Sigmoid colon (tissue), 7 donors: Measurements from ENCODE around the gene ELAVL3. TPM values are rescaled to one million over a fixed set of nuclear protein-coding genes. Genes with fewer than 3 reads are reported as not detected.

Source experiments
- DNase-seq: peaks from one replicate; pipeline ENCODE4 v3.0.0-alpha.2; 2019
- H3K27ac ChIP-seq, 4 donors: fragments of 200-600 bp; sonication (generic); one replicate each; pipeline ENCODE4 v1.5.1; 2016 to 2019; ENCODE audit warnings: mild to moderate bottlenecking in 1 of 4
- H3K27me3 ChIP-seq, 3 donors: fragments of 200-600 bp; sonication (generic); one replicate each; pipeline ENCODE4 v1.5.1; 2019; ENCODE audit warnings: mild to moderate bottlenecking in 1 of 3
- H3K36me3 ChIP-seq, 4 donors: fragments of 200-600 bp; sonication (generic); one replicate each; pipeline ENCODE4 v1.5.1; 2016 to 2019
- H3K4me1 ChIP-seq, 4 donors: fragments of 200-600 bp; sonication (generic); one replicate each; pipeline ENCODE4 v1.5.1; 2017 to 2019
- H3K4me3 ChIP-seq, 4 donors: fragments of 200-600 bp; sonication (generic); one replicate each; pipeline ENCODE4 v1.5.1; 2017 to 2019; ENCODE audit warnings: mild to moderate bottlenecking in 2 of 4, moderate library complexity in 1 of 4
- H3K9me3 ChIP-seq, 4 donors: fragments of 200-600 bp in 3 of 4; sonication (generic) in 3 of 4; one replicate each; pipeline versions ENCODE4 v1.5.1 to v1.6.1; 2013 to 2019
- CTCF ChIP-seq, 4 experiments: fragments of 450-650 bp in 3 of 4; fragments of 200-600 bp in 1 of 4; IDR thresholded peaks; one replicate each; pipeline ENCODE4 v1.5.1; 2016 to 2019; ENCODE audit warnings: antibody characterized with exemption in 4 of 4, mild to moderate bottlenecking in 3 of 4, moderate library complexity in 2 of 4
- EP300 ChIP-seq, 4 donors: sonication (generic); formaldehyde crosslinking; IDR thresholded peaks; one replicate each; pipeline ENCODE4 v1.6.1; 2017; ENCODE audit warnings: antibody characterized with exemption in 4 of 4
- POLR2A ChIP-seq, 2 donors: fragments of 450-650 bp; IDR thresholded peaks; one replicate each; pipeline ENCODE4 v1.6.1; 2016; ENCODE audit warnings: antibody characterized with exemption in 2 of 2, mild to moderate bottlenecking in 2 of 2, moderate library complexity in 2 of 2
- POLR2AphosphoS5 ChIP-seq, 4 donors: sonication (generic); formaldehyde crosslinking; IDR thresholded peaks; one replicate each; pipeline ENCODE4 v1.6.1; 2017; ENCODE audit warnings: antibody characterized with exemption in 4 of 4
- WGBS, 2 donors: extraction: QIAGEN DNeasy Blood & Tissue Kit; methylation state at CpG; one replicate each; pipeline ENCODE4 v1.1.7; 2013; 5-methylcytosine and 5-hydroxymethylcytosine counted together
- intact Hi-C: fragments of 100-400 bp; cut with DNase I; formaldehyde crosslinking; loops from one replicate; pipeline ENCODE4 v1.15.1; 2023
- polyA plus RNA-seq, 3 donors: library from polyadenylated mRNA; stranded (reverse); fragments of 200-250 nt; gene quantifications; one replicate each; pipeline ENCODE4 v1.2.3, GENCODE V29; 2013
- total RNA-seq, 4 donors: library from RNA; depleted of rRNA; stranded (reverse); fragments of >200 nt; gene quantifications; one replicate each; pipeline ENCODE4 v1.1.0, GENCODE V29; 2016
- donor health status: healthy with polysubstance abuse.
- donor health status: Bipolar disorder and iron deficiency.
- donor health status: healthy.

The ELAVL3 gene
- total and polyA plus RNA-seq, 7 donors = under 0.01 to 3.0 (median 0.85) TPM; not detected in 1

DNA sequence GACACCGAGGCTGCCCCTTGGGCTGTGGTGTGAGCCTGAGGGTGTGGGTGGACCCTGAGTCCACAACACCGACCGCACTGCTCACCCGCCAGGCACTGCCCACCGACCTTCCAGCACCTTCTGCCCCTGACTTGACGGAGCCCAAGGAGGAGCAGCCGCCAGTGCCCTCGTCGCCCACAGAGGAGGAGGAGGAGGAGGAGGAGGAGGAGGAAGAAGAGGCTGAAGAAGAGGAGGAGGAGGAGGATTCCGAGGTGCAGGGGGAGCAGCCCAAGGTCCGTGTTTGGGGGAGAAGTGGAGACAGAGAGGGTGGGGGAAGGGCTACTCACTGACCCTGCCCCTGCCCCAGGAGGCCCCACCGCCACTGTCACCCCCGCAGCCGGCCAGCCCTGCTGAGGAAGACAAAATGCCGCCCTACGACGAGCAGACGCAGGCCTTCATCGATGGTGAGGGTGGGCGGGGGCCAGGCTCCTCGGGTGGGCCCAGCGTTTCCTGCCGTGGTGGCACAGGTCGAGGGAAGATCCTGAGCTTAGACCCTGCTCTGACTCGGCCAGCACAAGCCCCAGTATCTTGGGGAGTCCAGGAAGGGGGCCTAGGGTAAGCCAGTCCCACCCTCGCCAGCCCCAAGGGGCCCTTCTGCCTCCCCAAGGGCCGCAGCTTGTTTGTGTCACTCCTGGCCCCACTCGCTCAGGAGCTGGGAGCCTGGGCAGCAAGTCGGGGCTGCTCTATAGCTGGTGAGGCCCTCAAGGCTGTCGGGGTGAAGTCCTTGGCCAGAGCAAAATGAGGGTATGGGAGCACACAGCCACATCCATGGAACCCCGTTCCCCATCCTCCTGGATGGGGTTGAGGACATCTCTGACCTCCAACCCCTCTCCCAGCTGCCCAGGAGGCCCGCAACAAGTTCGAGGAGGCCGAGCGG lies 33.2 kb downstream of the ELAVL3 start:
- 92% methylated on average over 35 of the region's 35 CpGs for WGBS, 2 donors
- peaks cover 9 to 83% (median 55%) of the 10 kb centered on the region in 4 donors for H3K36me3 ChIP-seq
- TF ChIP-seq CTCF (IDR thresholded peaks at IDR 0.05) (no peak), POLR2AphosphoS5 (IDR thresholded peaks at IDR 0.05) (no peak), POLR2A (IDR thresholded peaks at IDR 0.05) (no peak), EP300 (IDR thresholded peaks at IDR 0.05) (no peak)
- no peak overlapping the region for H3K4me3 ChIP-seq
- no peaks in the 10 kb centered on the region for H3K4me1 ChIP-seq
- intact Hi-C loops = loop anchor here (2.0 kb wide), 1 partner anchor 153 kb away; no protein-coding TSS in a partner anchor
- peaks cover 0 to 8% (median 0%) of the 10 kb centered on the region in 3 donors for H3K27me3 ChIP-seq
- DNase-seq = no peak
- no peaks in the 10 kb centered on the region for H3K9me3 ChIP-seq
- H3K27ac ChIP-seq = no peak overlapping the region

DNA sequence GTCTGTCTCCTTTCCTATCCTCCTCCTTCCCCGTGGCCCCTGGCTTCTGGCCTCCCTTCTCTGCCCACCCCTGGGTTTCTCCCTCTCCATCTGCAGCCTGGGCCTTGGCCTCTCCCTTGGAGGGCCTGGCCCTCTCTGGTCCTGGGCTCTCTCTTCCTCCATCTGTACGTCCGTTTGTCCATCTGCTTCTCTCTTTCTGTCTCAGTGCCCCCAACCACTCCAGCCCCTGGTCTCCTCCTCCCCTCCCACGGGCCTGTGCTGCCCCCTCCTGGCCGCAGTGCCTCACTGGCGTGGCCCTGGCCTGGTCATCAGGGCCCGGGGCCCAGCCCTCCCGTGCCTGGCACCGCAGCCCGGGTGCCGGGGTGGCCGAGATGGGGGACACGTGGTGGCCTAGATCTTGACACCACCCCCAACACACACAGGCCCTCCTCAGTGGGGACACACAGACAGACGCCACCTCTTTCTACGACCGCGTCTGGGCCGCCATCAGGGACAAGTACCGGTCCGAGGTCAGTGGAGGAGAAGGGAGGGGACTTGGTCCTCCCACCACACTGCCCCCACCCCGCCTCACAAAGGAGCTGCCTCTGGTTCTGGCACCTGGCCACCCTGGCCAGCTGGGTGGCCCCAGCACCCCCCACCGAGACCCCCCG lies 34.1 kb downstream of the ELAVL3 start:
- DNase-seq = peak; percentile 78
- Histone ChIP-seq H3K27ac (no peak overlapping the region), H3K36me3 (peaks cover 15 to 92% (median 63%) of the 10 kb centered on the region in 4 donors), H3K9me3 (no peaks in the 10 kb centered on the region), H3K4me1 (no peaks in the 10 kb centered on the region), H3K27me3 (peaks cover 0 to 5% (median 0%) of the 10 kb centered on the region in 3 donors), H3K4me3 (no peak overlapping the region)
- intact Hi-C loops = loop anchor here (1.0 to 2.0 kb wide), 2 partner anchors 152 to 203 kb away; no protein-coding TSS in a partner anchor
- TF ChIP-seq CTCF (IDR thresholded peaks at IDR 0.05) (peak; percentile 67 to 85 (median 75)), EP300 (IDR thresholded peaks at IDR 0.05) (no peak), POLR2A (IDR thresholded peaks at IDR 0.05) (no peak), POLR2AphosphoS5 (IDR thresholded peaks at IDR 0.05) (no peak)
- WGBS, 2 donors = 65 to 79% methylated on average over 23 of the region's 23 CpGs

- Histone ChIP-seq H3K4me3 (no peak overlapping the region), H3K27ac (no peak overlapping the region), H3K27me3 (peaks cover 0 to under 1% (median 0%) of the 10 kb centered on the region in 3 donors), H3K4me1 (no peaks in the 10 kb centered on the region), H3K36me3 (peaks cover 18 to 97% (median 66%) of the 10 kb centered on the region in 4 donors), H3K9me3 (no peaks in the 10 kb centered on the region)
- WGBS, 2 donors = 89 to 92% methylated on average over 14 of the region's 14 CpGs
- no peak for TF ChIP-seq POLR2AphosphoS5 (IDR thresholded peaks at IDR 0.05)
- no peak for TF ChIP-seq CTCF (IDR thresholded peaks at IDR 0.05)
- no peak for TF ChIP-seq EP300 (IDR thresholded peaks at IDR 0.05)
- TF ChIP-seq POLR2A (IDR thresholded peaks at IDR 0.05) = no peak
- no peak for DNase-seq
- intact Hi-C loops = loop anchor here (1.0 to 2.0 kb wide), 2 partner anchors 151 to 203 kb away; no protein-coding TSS in a partner anchor
Observed at GRCh38 chr19:11446271-11446651, 34.6 kb downstream of the ELAVL3 start.

GRCh38 chr19:11445141-11445540 lies 35.7 kb downstream of the ELAVL3 start:
- WGBS, 2 donors = 91 to 93% methylated on average over 13 of the region's 13 CpGs
- Histone ChIP-seq H3K4me3 (no peak overlapping the region), H3K36me3 (peaks cover 24 to 98% (median 67%) of the 10 kb centered on the region in 4 donors), H3K27ac (no peak overlapping the region), H3K9me3 (no peaks in the 10 kb centered on the region), H3K4me1 (no peaks in the 10 kb centered on the region), H3K27me3 (no peaks in the 10 kb centered on the region)
- DNase-seq = no peak
- TF ChIP-seq POLR2A (IDR thresholded peaks at IDR 0.05) (no peak), CTCF (IDR thresholded peaks at IDR 0.05) (no peak), POLR2AphosphoS5 (IDR thresholded peaks at IDR 0.05) (no peak), EP300 (IDR thresholded peaks at IDR 0.05) (no peak)
- intact Hi-C loops = no loop called here
